ACC112 (cell line): ENCODE results near the gene FBH1.

Experiments used
- H2AFZ ChIP-seq: fragments of 200-600 bp; sonication (generic); one replicate; pipeline ENCODE4 v1.6.0; 2017; ENCODE audit warnings: antibody characterized with exemption, low read length; ENCODE audit not compliant: unreplicated experiment
- H3K27ac ChIP-seq: fragments of 200-600 bp; sonication (generic); 2 replicates; pipeline ENCODE4 v1.5.1; 2014; ENCODE audit warnings: low read depth, mild to moderate bottlenecking, antibody characterized with exemption, low read length, moderate library complexity
- H3K27me3 ChIP-seq: fragments of 200-600 bp; sonication (generic); 2 replicates; pipeline ENCODE4 v1.6.1; 2014; ENCODE audit warnings: mild to moderate bottlenecking, antibody characterized with exemption, low read length, moderate library complexity, mixed read lengths; ENCODE audit not compliant: insufficient read depth
- H3K36me3 ChIP-seq: fragments of 200-600 bp; sonication (generic); 2 replicates; pipeline ENCODE4 v1.6.1; 2016; ENCODE audit warnings: mild to moderate bottlenecking, antibody characterized with exemption, low read length, moderate library complexity, mixed read lengths; ENCODE audit not compliant: insufficient read depth
- H3K4me1 ChIP-seq: fragments of 200-600 bp; sonication (generic); one replicate; pipeline ENCODE4 v1.6.1; 2016; ENCODE audit warnings: low read length, mixed read lengths; ENCODE audit not compliant: insufficient read depth, unreplicated experiment, control insufficient read depth
- H3K4me3 ChIP-seq: fragments of 200-600 bp; sonication (generic); 2 replicates; pipeline ENCODE4 v1.5.1; 2014; ENCODE audit warnings: mild to moderate bottlenecking, low read depth, low read length
- H3K79me2 ChIP-seq: fragments of 200-600 bp; sonication (generic); one replicate; pipeline ENCODE4 v1.6.0; 2016; ENCODE audit warnings: low read length; ENCODE audit not compliant: control insufficient read depth, unreplicated experiment, insufficient read depth

FBH1 gene

GRCh38 chr10:5919568-5919967, 29.5 kb downstream of the FBH1 start:
- no peaks in the 10 kb centered on the region for H3K27me3 ChIP-seq
- no peak overlapping the region for H3K4me3 ChIP-seq
- no peak overlapping the region for H3K27ac ChIP-seq
- no peaks in the 10 kb centered on the region for H3K79me2 ChIP-seq
- no peaks in the 10 kb centered on the region for H3K4me1 ChIP-seq
- H3K36me3 ChIP-seq = peaks cover 34% of the 10 kb centered on the region
- H2AFZ ChIP-seq = no peak overlapping the region

GRCh38 chr10:5921746-5922145, 31.7 kb downstream of the FBH1 start:
- H3K4me3 ChIP-seq = no peak overlapping the region
- no peak overlapping the region for H3K27ac ChIP-seq
- H3K36me3 ChIP-seq = peaks cover 24% of the 10 kb centered on the region
- H3K4me1 ChIP-seq = no peaks in the 10 kb centered on the region
- no peak overlapping the region for H2AFZ ChIP-seq
- no peaks in the 10 kb centered on the region for H3K79me2 ChIP-seq
- no peaks in the 10 kb centered on the region for H3K27me3 ChIP-seq

GRCh38 chr10:5924889-5925288, 34.8 kb downstream of the FBH1 start:
- no peaks in the 10 kb centered on the region for H3K27me3 ChIP-seq
- no peaks in the 10 kb centered on the region for H3K79me2 ChIP-seq
- no peak overlapping the region for H3K27ac ChIP-seq
- no peak overlapping the region for H3K4me3 ChIP-seq
- H3K4me1 ChIP-seq = no peaks in the 10 kb centered on the region
- no peak overlapping the region for H2AFZ ChIP-seq
- H3K36me3 ChIP-seq = peaks cover 32% of the 10 kb centered on the region

- Histone ChIP-seq H3K27me3 (no peaks in the 10 kb centered on the region), H2AFZ (no peak overlapping the region), H3K4me1 (no peaks in the 10 kb centered on the region), H3K79me2 (no peaks in the 10 kb centered on the region), H3K27ac (no peak overlapping the region), H3K4me3 (no peak overlapping the region), H3K36me3 (peaks cover 31% of the 10 kb centered on the region)
Observed at GRCh38 chr10:5927306-5927705, 37.3 kb downstream of the FBH1 start.

- Histone ChIP-seq H3K27ac (no peak overlapping the region), H3K27me3 (no peaks in the 10 kb centered on the region), H3K36me3 (peaks cover 29% of the 10 kb centered on the region), H3K79me2 (no peaks in the 10 kb centered on the region), H3K4me3 (no peak overlapping the region), H3K4me1 (no peaks in the 10 kb centered on the region), H2AFZ (no peak overlapping the region)
Observed at GRCh38 chr10:5929442-5929841, 39.4 kb downstream of the FBH1 start.

- Histone ChIP-seq H3K4me3 (no peak overlapping the region), H2AFZ (no peak overlapping the region), H3K79me2 (no peaks in the 10 kb centered on the region), H3K4me1 (no peaks in the 10 kb centered on the region), H3K36me3 (peaks cover 29% of the 10 kb centered on the region), H3K27ac (no peak overlapping the region), H3K27me3 (no peaks in the 10 kb centered on the region)
Observed at GRCh38 chr10:5930272-5930671, 40.2 kb downstream of the FBH1 start.

GRCh38 chr10:5932345-5932744, 42.3 kb downstream of the FBH1 start:
- Histone ChIP-seq H3K79me2 (no peaks in the 10 kb centered on the region), H3K4me3 (no peak overlapping the region), H3K4me1 (no peaks in the 10 kb centered on the region), H2AFZ (no peak overlapping the region), H3K27ac (no peak overlapping the region), H3K36me3 (peaks cover 27% of the 10 kb centered on the region), H3K27me3 (no peaks in the 10 kb centered on the region)

- H3K36me3 ChIP-seq = peaks cover 19% of the 10 kb centered on the region
- no peaks in the 10 kb centered on the region for H3K4me1 ChIP-seq
- H3K4me3 ChIP-seq = no peak overlapping the region
- no peaks in the 10 kb centered on the region for H3K27me3 ChIP-seq
- H3K27ac ChIP-seq = no peak overlapping the region
- H2AFZ ChIP-seq = no peak overlapping the region
- H3K79me2 ChIP-seq = no peaks in the 10 kb centered on the region
Observed at GRCh38 chr10:5933909-5934546, 44.0 kb downstream of the FBH1 start.

GRCh38 chr10:5935628-5936027, 45.6 kb downstream of the FBH1 start:
- Histone ChIP-seq H3K4me3 (no peak overlapping the region), H3K27ac (no peak overlapping the region), H3K79me2 (no peaks in the 10 kb centered on the region), H3K4me1 (no peaks in the 10 kb centered on the region), H3K36me3 (peaks cover 7% of the 10 kb centered on the region; the same call in 1 of the 2 replicates), H3K27me3 (no peaks in the 10 kb centered on the region), H2AFZ (no peak overlapping the region)

- H3K27me3 ChIP-seq = no peaks in the 10 kb centered on the region
- H2AFZ ChIP-seq = no peak overlapping the region
- H3K36me3 ChIP-seq = peaks cover 7% of the 10 kb centered on the region; the same call in 1 of the 2 replicates
- H3K4me1 ChIP-seq = no peaks in the 10 kb centered on the region
- no peak overlapping the region for H3K27ac ChIP-seq
- no peak overlapping the region for H3K4me3 ChIP-seq
- no peaks in the 10 kb centered on the region for H3K79me2 ChIP-seq
Observed at GRCh38 chr10:5937016-5937415, 47.0 kb downstream of the FBH1 start.

GRCh38 chr10:5938291-5938690, 48.2 kb downstream of the FBH1 start:
- H3K27me3 ChIP-seq = no peaks in the 10 kb centered on the region
- H3K27ac ChIP-seq = no peak overlapping the region
- H2AFZ ChIP-seq = no peak overlapping the region
- no peak overlapping the region for H3K4me3 ChIP-seq
- no peaks in the 10 kb centered on the region for H3K79me2 ChIP-seq
- peaks cover 7% of the 10 kb centered on the region; the same call in 1 of the 2 replicates for H3K36me3 ChIP-seq
- H3K4me1 ChIP-seq = no peaks in the 10 kb centered on the region
